GM12875 (cell line): Measurements from ENCODE around the gene RNF186.

ENCODE experiments used
- H3K4me3 ChIP-seq: one replicate; pipeline ENCODE4 v1.5.1; 2011; ENCODE audit warnings: low read depth, low read length, control low read depth
- CTCF ChIP-seq: IDR thresholded peaks from 2 replicates; pipeline ENCODE4 v1.5.1; 2011; ENCODE audit warnings: low read depth, mild to moderate bottlenecking, control low read depth, inconsistent platforms, low read length, moderate library complexity, borderline replicate concordance; ENCODE audit not compliant: insufficient read depth

RNF186 gene

GRCh38 chr1:19775831-19776230, 39.3 kb downstream of the RNF186 start:
- TF ChIP-seq CTCF: no peak
- no peak overlapping the region for H3K4me3 ChIP-seq

- no peak for TF ChIP-seq CTCF
- H3K4me3 ChIP-seq: no peak overlapping the region
Measured at GRCh38 chr1:19775317-19775716, 39.8 kb downstream of the RNF186 start.

- H3K4me3 ChIP-seq: no peak overlapping the region
- TF ChIP-seq CTCF: no peak
Measured at GRCh38 chr1:19774180-19774785, 40.8 kb downstream of the RNF186 start.

GRCh38 chr1:19773485-19773884, 41.6 kb downstream of the RNF186 start:
- no peak for TF ChIP-seq CTCF
- H3K4me3 ChIP-seq: no peak overlapping the region

GRCh38 chr1:19772053-19772452, 43.0 kb downstream of the RNF186 start:
- no peak overlapping the region for H3K4me3 ChIP-seq
- no peak for TF ChIP-seq CTCF

- H3K4me3 ChIP-seq: no peak overlapping the region
- no peak for TF ChIP-seq CTCF
Measured at GRCh38 chr1:19771350-19771749, 43.7 kb downstream of the RNF186 start.

- no peak overlapping the region for H3K4me3 ChIP-seq
- no peak for TF ChIP-seq CTCF
Measured at GRCh38 chr1:19770436-19771190, 44.5 kb downstream of the RNF186 start.
